ENCODE measurements around the gene HPGDS.

- TF ChIP-seq POLR2AphosphoS5 (IDR thresholded peaks at IDR 0.05) (no peak), POLR2A (IDR thresholded peaks at IDR 0.05) (no peak)
Observed at GRCh38 chr4:94267037-94267436, 75.6 kb downstream of the HPGDS start.
